ENCODE data around the gene FUT8. TPM values are rescaled to one million over a fixed set of nuclear protein-coding genes. Genes with fewer than 3 reads are reported as not detected.

FUT8 gene
- total RNA-seq, 1 donor = 124 TPM

DNA sequence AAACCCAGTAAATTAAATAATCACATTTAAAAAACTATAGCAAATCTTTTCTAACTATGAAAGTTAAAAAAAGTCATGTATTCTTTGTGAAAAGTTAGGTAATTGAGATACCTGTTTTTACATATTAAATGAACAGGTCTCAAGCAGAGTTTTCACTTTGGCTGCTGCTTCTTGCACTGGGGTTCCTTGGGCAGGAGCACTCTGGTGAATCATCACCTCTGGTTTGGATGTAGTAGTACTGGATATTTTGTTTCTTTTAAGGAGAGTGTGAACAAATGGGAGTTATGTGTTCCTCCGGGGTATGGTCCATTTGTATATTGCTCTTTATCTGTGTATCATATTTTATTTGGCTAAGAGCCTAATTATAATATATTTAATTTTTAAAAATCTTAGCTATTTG is 82.7 kb downstream of the FUT8 start:
- TF ChIP-seq, protein P1, sequence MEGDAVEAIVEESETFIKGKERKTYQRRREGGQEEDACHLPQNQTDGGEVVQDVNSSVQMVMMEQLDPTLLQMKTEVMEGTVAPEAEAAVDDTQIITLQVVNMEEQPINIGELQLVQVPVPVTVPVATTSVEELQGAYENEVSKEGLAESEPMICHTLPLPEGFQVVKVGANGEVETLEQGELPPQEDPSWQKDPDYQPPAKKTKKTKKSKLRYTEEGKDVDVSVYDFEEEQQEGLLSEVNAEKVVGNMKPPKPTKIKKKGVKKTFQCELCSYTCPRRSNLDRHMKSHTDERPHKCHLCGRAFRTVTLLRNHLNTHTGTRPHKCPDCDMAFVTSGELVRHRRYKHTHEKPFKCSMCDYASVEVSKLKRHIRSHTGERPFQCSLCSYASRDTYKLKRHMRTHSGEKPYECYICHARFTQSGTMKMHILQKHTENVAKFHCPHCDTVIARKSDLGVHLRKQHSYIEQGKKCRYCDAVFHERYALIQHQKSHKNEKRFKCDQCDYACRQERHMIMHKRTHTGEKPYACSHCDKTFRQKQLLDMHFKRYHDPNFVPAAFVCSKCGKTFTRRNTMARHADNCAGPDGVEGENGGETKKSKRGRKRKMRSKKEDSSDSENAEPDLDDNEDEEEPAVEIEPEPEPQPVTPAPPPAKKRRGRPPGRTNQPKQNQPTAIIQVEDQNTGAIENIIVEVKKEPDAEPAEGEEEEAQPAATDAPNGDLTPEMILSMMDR (IDR thresholded peaks at IDR 0.05; ENCODE audit: extremely low read depth, low read depth, low read length) = no peak
- Histone ChIP-seq H3K27me3 (ENCODE audit: insufficient read depth, low read length) (no peaks in the 10 kb centered on the region), H2AFZ (ENCODE audit: low read length) (no peak overlapping the region), H3K36me3 (ENCODE audit: insufficient read depth, low read length) (no peaks in the 10 kb centered on the region), H3K4me2 (ENCODE audit: insufficient read depth, low read length) (no peak overlapping the region), H3K4me3 (ENCODE audit: insufficient read depth, low read length) (no peak overlapping the region), H3K27ac (ENCODE audit: low read depth, low read length) (no peak overlapping the region), H4K20me1 (ENCODE audit: insufficient read depth, low read length) (no peaks in the 10 kb centered on the region), H3K79me2 (ENCODE audit: insufficient read depth, low read length) (peaks cover 21% of the 10 kb centered on the region), H3K4me1 (ENCODE audit: insufficient read depth, low read length) (peaks cover 3% of the 10 kb centered on the region), H3K9me3 (ENCODE audit: low read depth, low read length) (no peaks in the 10 kb centered on the region)
- DNase-seq (ENCODE audit: insufficient read length, low spot score, missing footprints) = no peak

DNA sequence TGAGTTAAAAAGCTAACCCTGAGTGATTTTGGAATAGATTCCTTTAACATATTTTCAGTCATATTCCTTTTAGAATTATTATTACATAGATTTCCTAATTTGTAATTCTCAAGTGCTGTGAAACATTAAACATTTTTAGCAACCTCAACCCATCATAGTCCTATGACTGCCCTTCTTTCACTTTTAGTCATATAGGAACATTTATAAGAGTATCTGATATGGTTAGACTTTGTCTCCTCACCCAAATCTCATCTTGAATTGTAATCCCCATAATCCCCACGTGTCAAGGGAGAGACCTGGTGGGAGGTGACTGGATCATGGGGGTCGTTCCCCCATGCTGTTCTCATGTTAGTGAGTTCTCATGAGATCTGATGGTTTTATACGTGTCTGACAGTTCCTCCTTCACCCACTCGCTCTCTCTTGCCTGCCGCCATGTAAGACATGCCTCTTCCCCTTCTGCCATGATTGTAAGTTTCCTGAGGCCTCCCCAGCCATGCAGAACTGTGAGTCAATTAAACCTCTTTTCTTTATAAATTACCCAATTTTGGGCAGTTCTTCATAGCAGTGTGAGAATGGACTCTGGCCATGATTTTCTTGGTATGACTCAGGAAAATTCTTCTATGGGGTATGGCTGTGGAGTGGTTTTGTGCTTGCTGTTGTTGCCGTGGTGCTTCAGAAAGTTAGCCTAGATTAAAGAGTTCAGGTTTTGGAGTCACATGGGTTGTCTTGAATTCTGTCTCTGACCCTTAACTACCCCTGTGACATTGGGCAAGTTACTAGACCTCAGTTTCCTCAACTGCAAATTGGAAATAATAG is 83.9 kb downstream of the FUT8 start:
- Histone ChIP-seq H3K4me2 (ENCODE audit: insufficient read depth, low read length) (no peak overlapping the region), H2AFZ (ENCODE audit: low read length) (no peak overlapping the region), H3K27ac (ENCODE audit: low read depth, low read length) (peak overlapping the region; percentile 31), H3K27me3 (ENCODE audit: insufficient read depth, low read length) (no peaks in the 10 kb centered on the region), H3K4me1 (ENCODE audit: insufficient read depth, low read length) (peaks cover 3% of the 10 kb centered on the region), H4K20me1 (ENCODE audit: insufficient read depth, low read length) (peaks cover 3% of the 10 kb centered on the region), H3K9me3 (ENCODE audit: low read depth, low read length) (no peaks in the 10 kb centered on the region), H3K79me2 (ENCODE audit: insufficient read depth, low read length) (peaks cover 21% of the 10 kb centered on the region), H3K36me3 (ENCODE audit: insufficient read depth, low read length) (no peaks in the 10 kb centered on the region), H3K4me3 (ENCODE audit: insufficient read depth, low read length) (no peak overlapping the region)
- DNase-seq (ENCODE audit: insufficient read length, low spot score, missing footprints) = no peak
- TF ChIP-seq, protein P1 (IDR thresholded peaks at IDR 0.05; ENCODE audit: extremely low read depth, low read depth, low read length) = no peak

DNA sequence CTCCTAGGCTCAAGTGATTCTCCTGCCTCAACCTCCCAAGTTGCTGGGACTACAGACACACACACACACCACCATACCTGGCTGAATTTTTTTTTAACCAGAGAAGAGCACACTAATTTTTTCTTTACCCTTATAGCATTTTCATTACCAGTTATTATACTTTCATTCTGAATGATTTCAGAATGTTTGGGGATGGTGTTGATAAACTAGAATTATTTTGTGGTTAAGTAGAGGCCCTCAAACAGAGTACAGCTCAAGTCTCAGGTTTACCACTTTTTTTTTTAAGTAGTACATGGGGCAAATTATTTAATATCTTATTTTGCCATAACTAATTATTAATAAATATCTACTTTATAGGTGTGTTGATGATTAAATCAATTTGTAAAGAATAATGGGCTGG is 86.6 kb downstream of the FUT8 start:
- Histone ChIP-seq H3K4me3 (ENCODE audit: insufficient read depth, low read length) (no peak overlapping the region), H4K20me1 (ENCODE audit: insufficient read depth, low read length) (peaks cover 3% of the 10 kb centered on the region), H2AFZ (ENCODE audit: low read length) (no peak overlapping the region), H3K9me3 (ENCODE audit: low read depth, low read length) (no peaks in the 10 kb centered on the region), H3K27me3 (ENCODE audit: insufficient read depth, low read length) (no peaks in the 10 kb centered on the region), H3K27ac (ENCODE audit: low read depth, low read length) (no peak overlapping the region), H3K4me2 (ENCODE audit: insufficient read depth, low read length) (no peak overlapping the region), H3K4me1 (ENCODE audit: insufficient read depth, low read length) (peaks cover 10% of the 10 kb centered on the region), H3K79me2 (ENCODE audit: insufficient read depth, low read length) (peaks cover 21% of the 10 kb centered on the region), H3K36me3 (ENCODE audit: insufficient read depth, low read length) (no peaks in the 10 kb centered on the region)
- TF ChIP-seq, protein P1 (IDR thresholded peaks at IDR 0.05; ENCODE audit: extremely low read depth, low read depth, low read length) = no peak
- no peak for DNase-seq (ENCODE audit: insufficient read length, low spot score, missing footprints)

DNA sequence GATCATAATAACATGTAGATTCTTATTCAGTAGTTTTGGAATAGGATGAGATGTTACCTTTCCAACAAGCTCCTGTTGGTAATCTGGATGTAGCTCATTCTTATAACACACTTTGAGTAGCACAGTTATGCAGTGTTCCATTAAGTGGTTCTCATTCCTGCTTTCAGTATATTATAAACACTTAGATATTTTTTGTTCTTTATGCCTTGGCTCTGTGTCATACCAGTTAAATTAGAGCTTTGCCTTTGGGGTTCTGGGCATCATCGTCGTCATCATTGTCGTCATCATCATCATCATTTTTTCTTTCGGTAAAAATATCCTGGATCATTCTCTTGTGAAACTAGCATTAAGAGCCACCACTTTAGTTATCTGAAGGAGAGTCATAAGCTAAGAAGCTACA is 87.5 kb downstream of the FUT8 start:
- Histone ChIP-seq H3K36me3 (ENCODE audit: insufficient read depth, low read length) (no peaks in the 10 kb centered on the region), H3K27ac (ENCODE audit: low read depth, low read length) (no peak overlapping the region), H2AFZ (ENCODE audit: low read length) (no peak overlapping the region), H4K20me1 (ENCODE audit: insufficient read depth, low read length) (peaks cover 6% of the 10 kb centered on the region), H3K4me1 (ENCODE audit: insufficient read depth, low read length) (peaks cover 10% of the 10 kb centered on the region), H3K9me3 (ENCODE audit: low read depth, low read length) (no peaks in the 10 kb centered on the region), H3K4me2 (ENCODE audit: insufficient read depth, low read length) (no peak overlapping the region), H3K27me3 (ENCODE audit: insufficient read depth, low read length) (no peaks in the 10 kb centered on the region), H3K4me3 (ENCODE audit: insufficient read depth, low read length) (no peak overlapping the region), H3K79me2 (ENCODE audit: insufficient read depth, low read length) (peaks cover 21% of the 10 kb centered on the region)
- TF ChIP-seq, protein P1 (IDR thresholded peaks at IDR 0.05; ENCODE audit: extremely low read depth, low read depth, low read length) = no peak
- no peak for DNase-seq (ENCODE audit: insufficient read length, low spot score, missing footprints)
